Ishikawa (cell line): ENCODE data around the gene TECR.

Experiments
- CEBPB ChIP-seq: IDR thresholded peaks from 2 replicates; pipeline ENCODE4 v1.6.1; 2012
- CREB1 ChIP-seq: IDR thresholded peaks from 2 replicates; pipeline ENCODE4 v1.6.1; 2012; ENCODE audit warnings: low read depth
- EGR1 ChIP-seq: IDR thresholded peaks from 2 replicates; pipeline ENCODE4 v1.6.1; 2012
- EP300 ChIP-seq: IDR thresholded peaks from 2 replicates; pipeline ENCODE4 v1.6.1; 2012; ENCODE audit warnings: borderline replicate concordance
- FOXM1 ChIP-seq: IDR thresholded peaks from 2 replicates; pipeline ENCODE4 v1.6.1; 2012; ENCODE audit warnings: low read depth, borderline replicate concordance
- MAX ChIP-seq: IDR thresholded peaks from 2 replicates; pipeline ENCODE4 v1.6.1; 2012
- NFIC ChIP-seq: IDR thresholded peaks from 2 replicates; pipeline ENCODE4 v1.6.1; 2012
- RAD21 ChIP-seq: IDR thresholded peaks from 2 replicates; pipeline ENCODE4 v1.6.1; 2012; ENCODE audit warnings: low read depth
- REST ChIP-seq: IDR thresholded peaks from 2 replicates; pipeline ENCODE4 v1.6.1; 2012; ENCODE audit warnings: low read depth, mild to moderate bottlenecking
- TAF1 ChIP-seq: IDR thresholded peaks from 2 replicates; pipeline ENCODE4 v1.6.1; 2012; ENCODE audit warnings: low read depth, mild to moderate bottlenecking
- TCF12 ChIP-seq: IDR thresholded peaks from 2 replicates; pipeline ENCODE4 v1.6.1; 2012; ENCODE audit warnings: low read depth
- TEAD4 ChIP-seq: IDR thresholded peaks from 2 replicates; pipeline ENCODE4 v1.6.1; 2012
- USF1 ChIP-seq: IDR thresholded peaks from 2 replicates; pipeline ENCODE4 v1.6.1; 2012
- YY1 ChIP-seq: IDR thresholded peaks from 2 replicates; pipeline ENCODE4 v1.6.1; 2012; ENCODE audit warnings: low read depth
- ZBTB7A ChIP-seq: IDR thresholded peaks from 2 replicates; pipeline ENCODE4 v1.6.1; 2012; ENCODE audit warnings: low read depth

Gene TECR

GRCh38 chr19:14553939-14554243 lies 24.5 kb downstream of the TECR start:
- TF ChIP-seq EP300 (no peak), CREB1 (no peak), RAD21 (no peak), EGR1 (no peak), REST (no peak), USF1 (no peak), TEAD4 (no peak), ZBTB7A (no peak), CEBPB (no peak), YY1 (no peak), TAF1 (no peak), FOXM1 (no peak), MAX (no peak), NFIC (no peak), TCF12 (no peak)

- TF ChIP-seq ZBTB7A (no peak), RAD21 (no peak), NFIC (no peak), MAX (no peak), EP300 (no peak), CEBPB (no peak), FOXM1 (no peak), TEAD4 (no peak), REST (no peak), TCF12 (no peak)
These were observed 25.0 kb downstream of the TECR start for GRCh38 chr19:14554382-14554812.

GRCh38 chr19:14555918-14556661 lies 26.7 kb downstream of the TECR start:
- TF ChIP-seq CREB1 (no peak), ZBTB7A (no peak), TEAD4 (no peak), YY1 (no peak)

- TF ChIP-seq RAD21 (peak; percentile 55; the same call in 1 of the 2 replicates), USF1 (no peak), MAX (0 out of 2 replicates have a peak, but pooled peaks have one; percentile 21)
These were observed 27.3 kb downstream of the TECR start for GRCh38 chr19:14556662-14557188.

- TF ChIP-seq CREB1 (no peak), MAX (no peak)
These were observed 29.1 kb downstream of the TECR start for GRCh38 chr19:14558370-14559066.
